Measurements from ENCODE around the gene GRK4.

GRCh38 chr4:3013839-3014350, 50.5 kb downstream of the GRK4 start:
- TF ChIP-seq CTCF (IDR thresholded peaks at IDR 0.05; ENCODE audit: low read depth, low read length) (no peak), POLR2A (IDR thresholded peaks at IDR 0.05; ENCODE audit: extremely low read depth, insufficient read length) (no peak)

All from NB4 (cell line).